NB4 (cell line): ENCODE data around the gene SNTA1.

ENCODE experiments used
- MYC ChIP-seq: IDR thresholded peaks from 2 replicates; pipeline ENCODE4 v1.6.1; 2011; ENCODE audit warnings: low read depth, low read length
- POLR2A ChIP-seq: IDR thresholded peaks from 2 replicates; pipeline ENCODE4 v1.6.1; 2011; ENCODE audit warnings: mild to moderate bottlenecking; ENCODE audit not compliant: insufficient read length; ENCODE audit errors: extremely low read depth
- TF ChIP-seq, protein P1 (sequence below): IDR thresholded peaks from one replicate; pipeline ENCODE4 v1.5.1; 2012; ENCODE audit warnings: low read depth, low read length
- TF ChIP-seq, protein P2 (sequence below): IDR thresholded peaks from 2 replicates; pipeline ENCODE4 v1.6.1; 2011; ENCODE audit warnings: low read depth, low read length

DNA sequence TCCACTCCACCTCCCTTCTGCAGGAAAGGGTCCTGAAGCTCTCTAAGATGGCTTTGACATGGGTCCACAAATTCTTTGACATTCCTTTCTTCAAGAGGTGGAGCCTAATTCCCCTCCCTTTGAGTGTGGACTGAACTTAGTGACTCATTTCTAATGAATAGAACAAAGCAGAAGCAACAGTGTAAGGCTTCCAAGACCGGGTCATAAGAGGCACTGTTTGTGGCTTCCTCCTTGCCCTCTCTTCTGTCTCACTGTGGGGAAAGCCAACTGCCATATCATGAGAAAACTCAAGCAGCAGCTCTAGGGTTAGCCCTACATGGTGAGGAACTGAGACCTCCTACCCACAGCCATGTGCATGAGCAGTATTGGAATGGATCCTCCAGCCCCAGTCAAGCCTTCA lies 36.3 kb downstream of the SNTA1 start:
- TF ChIP-seq POLR2A = no peak
- TF ChIP-seq, protein P1, sequence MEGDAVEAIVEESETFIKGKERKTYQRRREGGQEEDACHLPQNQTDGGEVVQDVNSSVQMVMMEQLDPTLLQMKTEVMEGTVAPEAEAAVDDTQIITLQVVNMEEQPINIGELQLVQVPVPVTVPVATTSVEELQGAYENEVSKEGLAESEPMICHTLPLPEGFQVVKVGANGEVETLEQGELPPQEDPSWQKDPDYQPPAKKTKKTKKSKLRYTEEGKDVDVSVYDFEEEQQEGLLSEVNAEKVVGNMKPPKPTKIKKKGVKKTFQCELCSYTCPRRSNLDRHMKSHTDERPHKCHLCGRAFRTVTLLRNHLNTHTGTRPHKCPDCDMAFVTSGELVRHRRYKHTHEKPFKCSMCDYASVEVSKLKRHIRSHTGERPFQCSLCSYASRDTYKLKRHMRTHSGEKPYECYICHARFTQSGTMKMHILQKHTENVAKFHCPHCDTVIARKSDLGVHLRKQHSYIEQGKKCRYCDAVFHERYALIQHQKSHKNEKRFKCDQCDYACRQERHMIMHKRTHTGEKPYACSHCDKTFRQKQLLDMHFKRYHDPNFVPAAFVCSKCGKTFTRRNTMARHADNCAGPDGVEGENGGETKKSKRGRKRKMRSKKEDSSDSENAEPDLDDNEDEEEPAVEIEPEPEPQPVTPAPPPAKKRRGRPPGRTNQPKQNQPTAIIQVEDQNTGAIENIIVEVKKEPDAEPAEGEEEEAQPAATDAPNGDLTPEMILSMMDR = no peak
- TF ChIP-seq MYC = no peak
- TF ChIP-seq, protein P2, sequence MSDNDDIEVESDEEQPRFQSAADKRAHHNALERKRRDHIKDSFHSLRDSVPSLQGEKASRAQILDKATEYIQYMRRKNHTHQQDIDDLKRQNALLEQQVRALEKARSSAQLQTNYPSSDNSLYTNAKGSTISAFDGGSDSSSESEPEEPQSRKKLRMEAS = no peak
